Measurements from ENCODE around the gene DMRTB1. TPM values are rescaled to one million over a fixed set of nuclear protein-coding genes. Genes with fewer than 3 reads are reported as not detected.

Gene DMRTB1
- total and polyA plus RNA-seq, 12 donors = not detected

DNA sequence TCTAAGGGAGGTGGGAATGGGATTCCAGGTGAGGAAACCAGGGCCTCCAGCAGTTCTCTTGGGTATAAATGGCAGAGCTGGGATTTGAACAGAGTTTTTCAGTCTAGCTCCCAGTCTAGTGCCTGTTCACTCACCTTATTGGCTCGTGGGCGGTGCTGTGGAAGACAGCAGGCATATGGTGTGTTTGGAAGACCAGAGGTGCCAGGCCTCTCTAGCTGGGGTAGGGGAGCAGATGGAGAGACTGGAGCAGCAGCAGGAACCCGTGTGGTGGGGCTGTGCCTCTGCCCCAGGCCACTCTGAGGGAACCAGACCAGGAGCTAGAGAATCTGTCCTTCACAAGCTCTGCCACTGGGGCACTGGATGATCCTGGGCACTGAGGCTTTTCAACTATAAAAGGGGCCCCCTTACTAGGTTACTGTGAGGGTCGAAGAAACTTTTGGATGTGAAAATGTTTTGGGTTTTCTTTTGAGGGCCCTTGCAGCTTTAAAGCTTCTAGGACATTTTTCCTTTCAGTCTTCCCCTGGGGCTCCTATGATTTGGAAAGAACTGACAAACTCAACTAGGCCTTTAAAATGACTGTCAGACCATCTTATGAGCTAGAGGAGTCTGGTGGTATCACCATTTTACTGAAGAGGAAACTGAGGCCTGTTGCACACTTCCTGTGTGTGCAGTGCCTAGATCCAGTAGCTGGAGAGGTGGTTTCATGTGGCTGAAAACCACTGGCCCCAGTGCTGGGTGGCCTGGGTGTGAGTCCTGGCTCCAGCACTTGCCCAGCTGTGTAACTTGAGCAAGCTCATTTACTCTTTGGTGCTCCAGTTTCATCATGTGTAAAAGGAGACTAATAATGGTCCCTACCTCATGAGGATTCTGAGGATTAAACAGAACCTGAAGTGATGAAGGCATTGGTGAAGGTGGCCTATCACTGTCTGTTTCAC lies 6.1 kb downstream of the DMRTB1 start:
- TF ChIP-seq, protein P1, sequence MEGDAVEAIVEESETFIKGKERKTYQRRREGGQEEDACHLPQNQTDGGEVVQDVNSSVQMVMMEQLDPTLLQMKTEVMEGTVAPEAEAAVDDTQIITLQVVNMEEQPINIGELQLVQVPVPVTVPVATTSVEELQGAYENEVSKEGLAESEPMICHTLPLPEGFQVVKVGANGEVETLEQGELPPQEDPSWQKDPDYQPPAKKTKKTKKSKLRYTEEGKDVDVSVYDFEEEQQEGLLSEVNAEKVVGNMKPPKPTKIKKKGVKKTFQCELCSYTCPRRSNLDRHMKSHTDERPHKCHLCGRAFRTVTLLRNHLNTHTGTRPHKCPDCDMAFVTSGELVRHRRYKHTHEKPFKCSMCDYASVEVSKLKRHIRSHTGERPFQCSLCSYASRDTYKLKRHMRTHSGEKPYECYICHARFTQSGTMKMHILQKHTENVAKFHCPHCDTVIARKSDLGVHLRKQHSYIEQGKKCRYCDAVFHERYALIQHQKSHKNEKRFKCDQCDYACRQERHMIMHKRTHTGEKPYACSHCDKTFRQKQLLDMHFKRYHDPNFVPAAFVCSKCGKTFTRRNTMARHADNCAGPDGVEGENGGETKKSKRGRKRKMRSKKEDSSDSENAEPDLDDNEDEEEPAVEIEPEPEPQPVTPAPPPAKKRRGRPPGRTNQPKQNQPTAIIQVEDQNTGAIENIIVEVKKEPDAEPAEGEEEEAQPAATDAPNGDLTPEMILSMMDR (IDR thresholded peaks at IDR 0.05) = no peak
- DNase-seq (no peak), ATAC-seq (no peak)
- peaks cover 0 to 7% (median 0%) of the 10 kb centered on the region in 7 donors for H3K27me3 ChIP-seq
- peaks cover 0 to 10% (median 0%) of the 10 kb centered on the region in 9 donors for H3K4me1 ChIP-seq
- 61 to 63% methylated on average over 4 of the region's 4 CpGs for WGBS, 2 donors
- intact Hi-C loops (cut with DNase I) = no loop called here
- no peaks in the 10 kb centered on the region for H3K36me3 ChIP-seq
- no peaks in the 10 kb centered on the region for H3K9me3 ChIP-seq
- no peak overlapping the region for H3K4me3 ChIP-seq
- H3K27ac ChIP-seq = no peak overlapping the region

DNA sequence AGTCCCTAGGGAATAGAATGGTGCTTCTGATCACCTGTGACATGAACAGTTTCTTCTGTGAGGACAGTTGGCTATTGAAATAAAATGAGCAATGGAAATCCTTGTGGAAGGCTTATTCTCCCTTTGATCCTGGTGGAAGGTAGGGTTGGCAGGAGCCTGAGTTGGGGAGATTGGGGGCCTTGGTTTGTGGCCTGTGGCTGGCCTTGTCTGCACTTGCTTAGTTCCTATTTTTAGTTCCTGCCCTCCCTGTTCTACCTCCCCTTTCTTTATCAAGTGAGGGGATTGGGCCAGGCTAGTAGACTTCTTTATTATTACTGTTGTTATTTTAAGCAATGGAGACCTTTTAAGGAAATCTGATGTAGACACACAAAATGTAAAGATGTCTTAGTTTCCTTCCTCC lies 8.2 kb downstream of the DMRTB1 start:
- Histone ChIP-seq H3K9me3 (no peaks in the 10 kb centered on the region), H3K4me1 (peaks cover 0 to 16% (median 0%) of the 10 kb centered on the region in 9 donors), H3K4me3 (no peak overlapping the region), H3K27me3 (peaks cover 0 to 7% (median 0%) of the 10 kb centered on the region in 7 donors), H3K36me3 (no peaks in the 10 kb centered on the region), H3K27ac (no peak overlapping the region)
- TF ChIP-seq, protein P1 (IDR thresholded peaks at IDR 0.05) = no peak
- DNase-seq (no peak), ATAC-seq (peak in 1 of 8 donors; percentile 40)
- intact Hi-C loops (cut with DNase I) = no loop called here

DNA sequence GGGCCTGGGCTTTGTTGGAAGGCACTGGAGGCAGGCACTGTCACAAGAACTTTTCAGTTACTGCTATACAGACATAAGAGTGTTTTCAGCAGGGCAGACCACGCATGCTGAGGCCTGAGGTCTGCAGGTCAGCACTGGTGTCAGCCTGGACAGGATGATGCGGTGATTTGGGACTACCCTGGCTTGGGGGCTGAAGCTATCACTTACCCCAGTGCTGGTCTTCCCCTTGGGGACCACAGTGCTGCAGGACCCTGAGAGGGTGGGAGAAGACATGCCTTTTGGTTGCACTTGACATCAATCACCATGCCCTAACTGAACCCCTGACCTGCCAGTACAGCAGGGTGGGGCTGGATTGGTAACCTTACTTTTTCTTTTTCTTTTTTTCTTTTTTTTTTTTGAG lies 9.2 kb downstream of the DMRTB1 start:
- no peak for ATAC-seq
- TF ChIP-seq, protein P1 (IDR thresholded peaks at IDR 0.05) = no peak
- Histone ChIP-seq H3K27ac (no peak overlapping the region), H3K27me3 (peaks cover 0 to 7% (median 0%) of the 10 kb centered on the region in 7 donors), H3K4me3 (no peak overlapping the region), H3K4me1 (peaks cover 0 to 10% (median 0%) of the 10 kb centered on the region in 9 donors), H3K9me3 (no peaks in the 10 kb centered on the region), H3K36me3 (no peaks in the 10 kb centered on the region)
- intact Hi-C loops (cut with DNase I) = no loop called here
- 94 to 96% methylated on average over 2 of the region's 2 CpGs for WGBS, 2 donors
- DNase-seq = no peak

DNA sequence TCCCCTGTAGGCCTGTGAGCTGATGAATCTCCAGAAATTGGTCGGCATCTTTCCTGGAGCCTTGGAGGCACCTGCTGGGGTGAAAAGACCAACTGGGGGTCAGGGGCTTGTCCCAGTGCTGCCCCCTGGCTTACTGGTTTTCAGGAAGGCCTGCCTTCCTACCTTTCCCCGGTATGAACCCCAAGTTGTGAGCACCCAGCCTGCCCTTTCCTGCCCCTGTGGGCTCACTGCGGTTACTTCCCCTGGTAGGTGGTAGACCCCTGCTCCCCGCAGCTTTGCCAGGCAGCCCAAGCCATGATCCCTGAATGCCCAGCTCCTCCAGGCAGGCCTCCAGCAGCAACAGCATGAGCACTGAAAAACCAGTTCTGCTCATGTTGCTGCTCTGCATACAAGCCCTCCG lies 10.2 kb downstream of the DMRTB1 start:
- intact Hi-C loops (cut with DNase I) = no loop called here
- WGBS, 2 donors = 91 to 92% methylated on average over 5 of the region's 5 CpGs
- Histone ChIP-seq H3K4me3 (no peak overlapping the region), H3K27me3 (peaks cover 0 to 7% (median 0%) of the 10 kb centered on the region in 7 donors), H3K27ac (no peak overlapping the region), H3K4me1 (peaks cover 0 to 10% (median 0%) of the 10 kb centered on the region in 9 donors), H3K36me3 (no peaks in the 10 kb centered on the region), H3K9me3 (no peaks in the 10 kb centered on the region)
- TF ChIP-seq, protein P1 (IDR thresholded peaks at IDR 0.05) = no peak
- DNase-seq (no peak), ATAC-seq (no peak)
